GM12864 (cell line): ENCODE results near the gene IMMT.

Experiments
- DNase-seq: peaks from one replicate; pipeline ENCODE4 v3.0.0-alpha.2; 2011; ENCODE audit warnings: low read depth
- H3K4me3 ChIP-seq: 2 replicates; pipeline ENCODE4 v1.5.1; 2011; ENCODE audit warnings: mild to moderate bottlenecking, low read depth, low read length, control low read depth
- TF ChIP-seq, protein P1 (sequence below): IDR thresholded peaks from 2 replicates; pipeline ENCODE4 v1.5.1; 2011; ENCODE audit warnings: low read depth, mild to moderate bottlenecking, moderate library complexity, low read length, control low read depth, inconsistent platforms; ENCODE audit errors: missing control alignments

Gene IMMT

DNA sequence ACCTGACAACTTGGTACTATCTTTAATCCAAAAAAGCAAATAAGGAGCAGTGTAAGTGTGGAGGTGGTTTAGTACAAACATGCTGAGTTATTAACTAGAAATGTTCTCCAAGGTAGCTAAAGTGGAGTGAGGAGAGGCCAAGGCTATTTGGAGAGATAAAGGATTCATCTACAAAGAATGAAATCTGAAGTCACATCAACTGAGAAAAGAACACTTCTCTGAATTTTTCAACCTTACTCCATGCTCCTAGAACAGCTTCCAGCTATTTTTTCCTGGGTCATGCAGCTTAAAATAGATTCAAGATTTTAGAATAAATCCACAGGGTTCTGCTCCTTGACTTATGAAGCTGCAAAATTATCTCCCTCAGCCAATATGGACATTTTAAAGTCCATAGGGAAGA lies 18.7 kb downstream of the IMMT start:
- no peak overlapping the region for H3K4me3 ChIP-seq
- TF ChIP-seq, protein P1, sequence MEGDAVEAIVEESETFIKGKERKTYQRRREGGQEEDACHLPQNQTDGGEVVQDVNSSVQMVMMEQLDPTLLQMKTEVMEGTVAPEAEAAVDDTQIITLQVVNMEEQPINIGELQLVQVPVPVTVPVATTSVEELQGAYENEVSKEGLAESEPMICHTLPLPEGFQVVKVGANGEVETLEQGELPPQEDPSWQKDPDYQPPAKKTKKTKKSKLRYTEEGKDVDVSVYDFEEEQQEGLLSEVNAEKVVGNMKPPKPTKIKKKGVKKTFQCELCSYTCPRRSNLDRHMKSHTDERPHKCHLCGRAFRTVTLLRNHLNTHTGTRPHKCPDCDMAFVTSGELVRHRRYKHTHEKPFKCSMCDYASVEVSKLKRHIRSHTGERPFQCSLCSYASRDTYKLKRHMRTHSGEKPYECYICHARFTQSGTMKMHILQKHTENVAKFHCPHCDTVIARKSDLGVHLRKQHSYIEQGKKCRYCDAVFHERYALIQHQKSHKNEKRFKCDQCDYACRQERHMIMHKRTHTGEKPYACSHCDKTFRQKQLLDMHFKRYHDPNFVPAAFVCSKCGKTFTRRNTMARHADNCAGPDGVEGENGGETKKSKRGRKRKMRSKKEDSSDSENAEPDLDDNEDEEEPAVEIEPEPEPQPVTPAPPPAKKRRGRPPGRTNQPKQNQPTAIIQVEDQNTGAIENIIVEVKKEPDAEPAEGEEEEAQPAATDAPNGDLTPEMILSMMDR = no peak
- no peak for DNase-seq

DNA sequence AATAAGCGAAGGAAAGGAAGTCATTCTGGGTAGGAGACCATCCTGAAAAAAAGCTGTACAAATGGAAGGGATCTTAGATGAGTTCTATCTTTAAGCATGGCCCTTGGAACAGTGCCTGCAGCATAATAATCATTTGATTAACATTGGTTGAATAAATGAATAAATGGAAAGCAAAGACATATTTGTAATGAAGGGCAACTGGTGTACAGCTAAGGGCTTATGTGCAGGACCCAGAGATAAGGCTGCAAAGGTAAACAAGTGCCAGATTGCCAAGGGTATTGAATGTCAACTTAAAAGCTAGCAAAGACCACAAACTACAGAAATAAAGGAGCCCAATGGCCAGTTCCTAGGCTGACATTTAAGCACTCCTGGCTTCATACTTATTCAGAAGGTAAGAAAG lies 19.4 kb downstream of the IMMT start:
- no peak overlapping the region for H3K4me3 ChIP-seq
- DNase-seq = no peak
- TF ChIP-seq, protein P1 = no peak

DNA sequence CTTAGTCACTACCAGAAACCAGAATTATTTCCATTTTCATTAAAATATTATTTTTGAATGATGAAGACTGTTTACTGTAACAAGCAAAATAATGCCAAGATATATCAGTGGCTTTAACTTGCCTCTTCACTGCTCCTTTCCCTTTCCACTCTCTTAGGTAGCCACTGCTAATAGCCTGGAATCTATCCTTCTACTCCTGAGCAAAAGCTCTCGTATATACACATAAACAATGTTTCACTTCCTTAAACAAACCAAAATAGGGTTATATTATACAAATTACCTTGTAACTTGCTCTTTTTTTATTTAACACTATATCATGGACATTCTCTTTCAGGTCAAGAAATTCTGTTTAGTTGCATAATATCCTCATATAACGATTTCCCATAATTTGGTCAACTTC lies 20.8 kb downstream of the IMMT start:
- TF ChIP-seq, protein P1 = no peak
- H3K4me3 ChIP-seq = no peak overlapping the region
- no peak for DNase-seq

DNA sequence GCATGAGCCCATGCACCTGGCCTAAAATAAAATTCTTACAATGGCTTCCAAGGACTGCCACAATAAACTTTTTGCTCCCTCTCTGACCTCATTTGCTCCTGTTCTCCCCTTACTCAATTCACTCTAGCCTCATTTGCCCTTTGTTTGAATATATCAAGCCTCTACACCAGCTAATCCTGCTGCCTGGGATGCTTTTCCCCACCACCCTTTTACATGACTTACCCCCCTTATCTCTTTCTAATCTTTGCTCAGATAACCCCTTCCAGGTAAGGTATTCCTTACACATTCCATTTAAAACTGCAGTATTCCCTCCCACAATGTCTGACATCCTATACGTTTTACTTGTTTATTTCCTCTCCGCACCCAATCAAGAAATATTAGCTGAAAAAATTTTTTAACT lies 22.7 kb downstream of the IMMT start:
- no peak for DNase-seq
- H3K4me3 ChIP-seq = no peak overlapping the region
- TF ChIP-seq, protein P1 = no peak

DNA sequence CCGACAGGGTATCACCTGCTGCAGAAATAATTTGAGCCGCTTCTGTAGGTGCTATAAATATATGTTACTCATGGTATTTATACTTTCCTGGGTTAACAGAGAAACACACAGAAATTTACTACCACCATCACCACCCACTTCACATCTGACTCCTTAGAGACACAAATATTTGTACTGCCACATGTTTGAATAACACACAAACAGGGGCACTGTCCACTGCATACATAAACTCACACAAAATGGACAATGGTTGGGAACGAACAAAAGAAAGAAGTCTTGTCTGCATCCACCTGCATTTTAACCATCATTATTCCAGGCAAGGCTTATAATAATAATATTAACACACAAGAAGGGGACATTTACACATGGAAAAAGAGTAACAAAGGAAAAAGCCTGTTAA lies 24.0 kb downstream of the IMMT start:
- TF ChIP-seq, protein P1 = no peak
- no peak overlapping the region for H3K4me3 ChIP-seq
- no peak for DNase-seq

DNA sequence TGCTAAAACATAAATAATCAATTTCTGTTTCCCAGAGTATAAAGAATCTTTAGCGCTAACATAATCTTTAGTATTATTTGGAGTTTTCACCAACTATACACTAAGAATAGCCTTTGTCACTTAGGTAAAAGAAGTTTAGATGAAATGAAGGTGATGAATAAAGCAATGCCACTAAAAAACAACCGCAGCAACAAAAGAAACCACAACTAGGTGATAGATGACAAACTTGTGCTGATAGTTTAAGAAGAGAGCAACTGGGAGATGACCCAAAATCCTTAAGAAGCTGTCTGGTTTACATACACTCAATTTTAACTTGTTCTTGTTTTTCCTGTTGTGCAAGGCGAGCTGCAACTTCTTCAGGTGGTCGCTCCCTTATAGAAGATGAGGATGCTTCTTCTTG lies 24.8 kb downstream of the IMMT start:
- TF ChIP-seq, protein P1 = no peak
- no peak overlapping the region for H3K4me3 ChIP-seq
- no peak for DNase-seq

DNA sequence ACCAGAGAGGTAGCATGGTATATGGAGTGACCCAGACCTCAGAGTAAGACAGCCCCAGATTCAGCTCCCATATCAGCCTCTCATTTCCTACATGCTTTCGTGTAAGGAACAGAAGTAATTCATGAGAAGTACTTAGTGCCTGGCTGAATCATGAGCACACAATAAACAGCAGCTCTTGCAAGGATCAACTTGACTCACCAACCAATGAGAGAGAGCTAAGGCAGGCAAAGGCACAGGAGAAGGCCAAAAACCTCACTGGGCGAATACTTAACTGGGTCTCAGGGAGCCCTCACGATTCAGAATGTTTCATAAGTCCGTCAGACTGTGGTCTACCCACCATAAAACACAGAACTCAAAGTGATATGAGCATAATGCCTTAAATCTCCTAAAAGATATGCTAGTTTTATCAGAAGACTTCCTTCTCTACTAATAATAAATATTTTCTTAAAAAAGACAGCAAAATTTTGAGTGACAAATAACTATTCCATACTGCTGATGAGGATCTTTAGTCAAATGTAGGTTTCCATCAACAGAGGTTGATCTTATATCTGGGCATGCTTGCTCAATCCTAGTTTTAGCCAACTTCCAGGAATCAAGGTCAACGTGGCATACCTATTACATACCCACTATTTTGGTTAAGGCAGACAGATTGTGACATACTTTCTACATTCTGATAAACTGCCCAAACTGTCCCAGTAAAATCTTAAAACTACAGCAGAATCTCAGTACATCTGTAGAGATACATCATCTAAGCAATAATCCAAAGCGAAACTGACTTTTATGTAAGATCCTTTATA lies 34.9 kb downstream of the IMMT start:
- no peak for DNase-seq
- TF ChIP-seq, protein P1 = no peak
- H3K4me3 ChIP-seq = no peak overlapping the region
